A673 (cell line): ENCODE measurements around the gene TNFRSF25. TPM values are rescaled to one million over a fixed set of nuclear protein-coding genes. Genes with fewer than 3 reads are reported as not detected.
"Not testable (repeated sequence)": the region's sequence is repeated elsewhere in the genome, so short reads cannot be mapped to it uniquely, and the experiment has no call there.

Experiments used
- BruUV-seq: library from RNA; stranded (reverse); fragments of 400-500 nt; replicated peaks from 2 replicates; lab custom pipeline; 2021; lab: Mats Ljungman, UMichigan
- CTCF ChIA-PET: fragments of 300-600 bp; sonication (Branson Sonifier 250); formaldehyde crosslinking; loops from one replicate; lab custom pipeline; 2022; ENCODE audit warnings: antibody characterized with exemption; lab: Charles Lee
- POLR2A ChIA-PET: fragments of 300-600 bp; sonication (Branson Sonifier 250); formaldehyde crosslinking; loops from one replicate; lab custom pipeline; 2022; ENCODE audit warnings: antibody characterized with exemption; ENCODE audit not compliant: low non-redundant PET; lab: Charles Lee
- DNase-seq: peaks from one replicate; pipeline ENCODE4 v3.0.0-alpha.2; 2015; ENCODE audit warnings: low spot score
- H3K27ac ChIP-seq: fragments of 200-600 bp; sonication (generic); 2 replicates; pipeline ENCODE4 v1.5.1; 2016; ENCODE audit warnings: mixed run types, low read depth, mild to moderate bottlenecking, mixed read lengths, antibody characterized with exemption, low read length; ENCODE audit not compliant: poor library complexity, severe bottlenecking
- H3K27me3 ChIP-seq: fragments of 200-600 bp; sonication (generic); replicated peaks from 2 replicates; pipeline ENCODE4 v1.6.1; 2017; ENCODE audit warnings: mixed run types, low read depth, mild to moderate bottlenecking, mixed read lengths, antibody characterized with exemption, low read length; ENCODE audit not compliant: insufficient read depth, poor library complexity
- H3K36me3 ChIP-seq: fragments of 200-600 bp; sonication (generic); 2 replicates; pipeline ENCODE4 v1.6.1; 2016; ENCODE audit warnings: mixed run types, mild to moderate bottlenecking, mixed read lengths, antibody characterized with exemption, low read length; ENCODE audit not compliant: insufficient read depth, poor library complexity, severe bottlenecking
- H3K4me1 ChIP-seq: fragments of 200-600 bp; sonication (generic); 2 replicates; pipeline ENCODE4 v1.6.1; 2017; ENCODE audit warnings: mixed run types, mild to moderate bottlenecking, mixed read lengths, antibody characterized with exemption, low read length; ENCODE audit not compliant: insufficient read depth, poor library complexity, severe bottlenecking
- H3K4me3 ChIP-seq: fragments of 200-600 bp; sonication (generic); 2 replicates; pipeline ENCODE4 v1.5.1; 2016; ENCODE audit warnings: low read depth, mixed run types, mild to moderate bottlenecking, mixed read lengths, low read length; ENCODE audit not compliant: poor library complexity, severe bottlenecking
- H3K9me3 ChIP-seq: fragments of 200-600 bp; sonication (generic); 2 replicates; pipeline ENCODE4 v1.6.1; 2016; ENCODE audit warnings: mixed run types, low read depth, mild to moderate bottlenecking, mixed read lengths, antibody characterized with exemption, low read length; ENCODE audit not compliant: poor library complexity, severe bottlenecking
- CTCF ChIP-seq: fragments of 300-800, 200-600 bp; sonication (generic); conservative IDR thresholded peaks from 2 replicates; pipeline ENCODE4 v1.5.1; 2017; ENCODE audit warnings: low read depth, mild to moderate bottlenecking, antibody characterized with exemption, low read length, moderate library complexity, mixed read lengths
- EZH2 ChIP-seq: fragments of 200-600 bp; sonication (generic); IDR thresholded peaks from 2 replicates; pipeline ENCODE4 v1.6.1; 2017; ENCODE audit warnings: borderline replicate concordance, low read depth, mild to moderate bottlenecking, mixed read lengths, antibody characterized with exemption, low read length; ENCODE audit not compliant: poor library complexity, severe bottlenecking
- intact Hi-C: fragments of 100-400 bp; cut with micrococcal nuclease; formaldehyde crosslinking; loops from one replicate; pipeline ENCODE4 v1.10.0; 2022; ENCODE audit not compliant: unreplicated experiment
- total RNA-seq: library from RNA; stranded (reverse); gene quantifications from 2 replicates; pipeline ENCODE4 v1.2.3, GENCODE V29; 2021

TNFRSF25 gene
- total RNA-seq, 1 experiment from 2014 or later = 0.97 TPM

- DNase-seq = no peak
- TF ChIP-seq CTCF (no peak), EZH2 (no peak)
- Histone ChIP-seq H3K9me3 (no peaks in the 10 kb centered on the region), H3K4me1 (no peaks in the 10 kb centered on the region), H3K36me3 (no peaks in the 10 kb centered on the region), H3K4me3 (no peak overlapping the region), H3K27ac (no peak overlapping the region), H3K27me3 (no peaks in the 10 kb centered on the region)
- POLR2A ChIA-PET = no interaction called here
- no TSS peak for BruUV-seq
- intact Hi-C loops = no loop called here
- CTCF ChIA-PET = no interaction called here
Observed at GRCh38 chr1:6434186-6434585, 31.8 kb downstream of the TNFRSF25 start.

- H3K27ac ChIP-seq, H3K4me3 ChIP-seq, H3K4me1 ChIP-seq, H3K36me3 ChIP-seq, H3K27me3 ChIP-seq, intact Hi-C loops, CTCF ChIA-PET, H3K9me3 ChIP-seq, DNase-seq, BruUV-seq, POLR2A ChIA-PET: not testable (repeated sequence)
Observed at GRCh38 chr1:6431645-6432579, 34.1 kb downstream of the TNFRSF25 start.

- CTCF ChIA-PET = interaction anchor here (0.6 kb wide), 1 partner anchor 53 kb away, joined by 3 read pairs; no protein-coding TSS in a partner anchor
- H3K27me3 ChIP-seq = peaks cover 14% of the 10 kb centered on the region
- BruUV-seq, H3K36me3 ChIP-seq, H3K27ac ChIP-seq, H3K4me3 ChIP-seq, POLR2A ChIA-PET, DNase-seq, H3K4me1 ChIP-seq, intact Hi-C loops, H3K9me3 ChIP-seq: not testable (repeated sequence)
Observed at GRCh38 chr1:6429660-6430411, 36.1 kb downstream of the TNFRSF25 start.

- H3K27ac ChIP-seq, DNase-seq, intact Hi-C loops, CTCF ChIA-PET, POLR2A ChIA-PET, H3K4me1 ChIP-seq, H3K4me3 ChIP-seq, H3K9me3 ChIP-seq, H3K36me3 ChIP-seq, BruUV-seq: not testable (repeated sequence)
- peaks cover 28% of the 10 kb centered on the region for H3K27me3 ChIP-seq
Observed at GRCh38 chr1:6428453-6428852, 37.5 kb downstream of the TNFRSF25 start.
